ENCODE results near the gene OR51T1. TPM values are rescaled to one million over a fixed set of nuclear protein-coding genes. Genes with fewer than 3 reads are reported as not detected.
"Not testable (repeated sequence)": the region's sequence is repeated elsewhere in the genome, so short reads cannot be mapped to it uniquely, and the experiment has no call there.

Gene OR51T1
- total RNA-seq (2014; rRNA removed; shearing (Covaris generic)): not detected in 2 replicates

GRCh38 chr11:4881860-4882500 is at the start of gene OR51T1:
Gene OR51T1, plus strand, starts transcription at chr11:4881900. Its CDS starts 0 bp downstream, at chr11:4881900.
- no peak for DNase-seq (ENCODE audit: low read depth)

- no peak for DNase-seq (ENCODE audit: low read depth)
Observed at GRCh38 chr11:4839851-4840549, 41.7 kb upstream of the OR51T1 start.

- no peak for DNase-seq (ENCODE audit: low read depth)
Observed at GRCh38 chr11:4848908-4849532, 32.7 kb upstream of the OR51T1 start, which contains the start of gene OR51S1. Gene OR51S1, minus strand, starts transcription at chr11:4849208. Its CDS starts 0 bp downstream, at chr11:4849208.

- DNase-seq (ENCODE audit: low read depth): no peak
Observed at GRCh38 chr11:4851033-4851432, 30.7 kb upstream of the OR51T1 start.

GRCh38 chr11:4854286-4854685 is 27.4 kb upstream of the OR51T1 start:
- DNase-seq (ENCODE audit: low read depth): not testable (repeated sequence)

- no peak for DNase-seq (ENCODE audit: low read depth)
Observed at GRCh38 chr11:4862447-4863236, 19.1 kb upstream of the OR51T1 start.

GRCh38 chr11:4863876-4864275 is 17.8 kb upstream of the OR51T1 start:
- no peak for DNase-seq (ENCODE audit: low read depth)

- no peak for DNase-seq (ENCODE audit: low read depth)
Observed at GRCh38 chr11:4865855-4866254, 15.8 kb upstream of the OR51T1 start.

- no peak for DNase-seq (ENCODE audit: low read depth)
Observed at GRCh38 chr11:4881188-4881587, 512 bp upstream of the OR51T1 start.

GRCh38 chr11:4882543-4882942 is 843 bp downstream of the OR51T1 start:
- DNase-seq (ENCODE audit: low read depth): no peak

- no peak for DNase-seq (ENCODE audit: low read depth)
Observed at GRCh38 chr11:4884361-4884760, 2.7 kb downstream of the OR51T1 start.

- DNase-seq (ENCODE audit: low read depth): no peak
Observed at GRCh38 chr11:4886186-4886585, 4.5 kb downstream of the OR51T1 start.

- DNase-seq (ENCODE audit: low read depth): no peak
Observed at GRCh38 chr11:4887591-4887990, 5.9 kb downstream of the OR51T1 start.

GRCh38 chr11:4890279-4890678 is 8.6 kb downstream of the OR51T1 start:
- peak; percentile 35 for DNase-seq (ENCODE audit: low read depth)

- peak; percentile 90 for DNase-seq (ENCODE audit: low read depth)
Observed at GRCh38 chr11:4891996-4892640, 10.4 kb downstream of the OR51T1 start.

GRCh38 chr11:4903484-4903883 is 21.8 kb downstream of the OR51T1 start, which contains the start of gene OR51A7:
Gene OR51A7, plus strand, starts transcription at chr11:4903783. Its CDS starts 3,587 bp downstream, at chr11:4907370.
- DNase-seq (ENCODE audit: low read depth): no peak

- DNase-seq (ENCODE audit: low read depth): no peak
Observed at GRCh38 chr11:4916581-4916980, 34.9 kb downstream of the OR51T1 start.

GRCh38 chr11:4919250-4919649 is 37.5 kb downstream of the OR51T1 start, which contains the start of gene OR51G2:
Gene OR51G2, minus strand, starts transcription at chr11:4919350. Its CDS starts 3,687 bp downstream, at chr11:4915663.
- no peak for DNase-seq (ENCODE audit: low read depth)

GRCh38 chr11:4921796-4922195 is 40.1 kb downstream of the OR51T1 start:
- DNase-seq (ENCODE audit: low read depth): no peak

GRCh38 chr11:4922304-4922703 is 40.6 kb downstream of the OR51T1 start:
- no peak for DNase-seq (ENCODE audit: low read depth)

GRCh38 chr11:4924239-4924638 is 42.5 kb downstream of the OR51T1 start, which contains the start of gene OR51G1:
Gene OR51G1, minus strand, starts transcription at chr11:4924339. Its CDS starts 0 bp downstream, at chr11:4924339.
- no peak for DNase-seq (ENCODE audit: low read depth)

Measured in RPMI7951 (cell line).